NCI-H2107 treated with DMSO at 0.1 percent for 48 hours (cell line): ENCODE data around the gene CELF5.
"Not testable (repeated sequence)": the region's sequence is repeated elsewhere in the genome, so short reads cannot be mapped to it uniquely, and the experiment has no call there.

Experiments used
- DNase-seq: peaks from one replicate; lab custom pipeline; 2025; ENCODE audit not compliant: unreplicated experiment; lab: John Stamatoyannopoulos, UW

The CELF5 gene

DNA sequence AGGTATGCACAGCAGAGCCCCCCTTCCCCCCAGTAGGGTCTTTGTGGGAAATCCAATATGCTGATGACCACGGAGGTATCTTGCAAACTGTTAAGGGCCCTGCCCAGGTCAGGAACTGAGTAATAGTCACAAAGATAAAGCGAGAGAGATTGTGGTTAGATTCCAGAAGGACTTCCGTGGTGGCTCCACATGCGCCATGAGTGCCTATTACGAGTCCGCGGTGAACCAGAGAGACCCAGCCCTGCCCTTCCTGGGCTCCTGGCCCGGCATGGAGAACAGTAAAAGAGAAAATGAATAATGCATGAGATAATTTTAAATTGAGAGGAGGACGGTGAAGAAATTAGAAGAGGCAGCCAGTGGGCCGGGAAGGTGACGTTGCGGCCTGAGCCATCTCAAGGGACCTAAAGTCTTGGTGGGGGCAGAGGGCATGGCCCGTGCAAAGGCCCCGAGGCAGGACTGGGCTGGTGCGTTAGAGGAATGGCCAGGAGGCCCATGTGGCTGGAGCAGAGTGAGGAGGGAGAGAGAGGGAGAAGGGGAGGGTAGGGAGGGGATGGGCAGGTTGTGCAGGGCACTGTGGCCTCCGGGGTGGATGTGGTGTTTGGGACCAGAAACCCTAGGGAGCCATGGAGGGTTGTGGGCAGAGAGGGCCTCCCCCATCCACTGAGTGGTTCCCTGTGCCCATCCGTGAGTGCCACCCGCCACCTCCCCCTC, 95.3 kb downstream of the CELF5 start:
- DNase-seq = no peak

DNA sequence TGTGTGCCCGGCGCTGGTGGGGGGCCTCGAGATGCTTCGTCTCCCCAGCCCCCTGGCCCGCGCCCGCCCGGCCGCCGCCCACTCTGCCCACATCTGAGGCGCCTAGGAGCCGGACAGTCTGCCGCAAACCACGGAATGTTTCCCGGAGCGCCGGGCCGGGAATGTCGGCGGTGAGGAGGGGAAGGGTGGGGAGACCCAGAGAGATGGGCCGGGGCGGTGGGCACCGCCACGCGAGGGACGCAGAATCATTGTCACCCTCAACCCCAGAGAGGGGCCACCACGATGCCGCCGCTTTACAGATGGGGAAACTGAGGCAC, 95.9 kb downstream of the CELF5 start:
- no peak for DNase-seq

GRCh38 chr19:3320853-3321252, 96.4 kb downstream of the CELF5 start:
- DNase-seq = no peak

DNA sequence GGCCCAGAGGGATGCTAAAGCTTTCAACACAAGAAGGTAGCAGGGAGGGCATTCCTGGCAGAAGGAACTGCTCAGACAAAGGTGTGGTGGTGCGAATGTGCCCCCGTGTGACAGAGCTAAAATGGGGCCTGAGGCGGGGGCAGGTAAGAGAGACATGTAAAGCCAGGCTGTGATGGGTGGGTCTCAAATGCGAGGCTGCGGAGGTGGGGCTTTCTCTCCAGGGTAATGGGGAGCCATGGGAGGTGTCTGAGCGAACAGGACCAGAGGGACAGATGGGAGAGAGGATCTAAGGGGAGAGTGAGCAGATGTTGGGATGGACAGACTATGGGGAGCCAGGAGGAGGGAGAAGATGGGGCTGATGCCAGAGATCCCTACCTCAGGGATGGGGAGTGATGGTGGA, 97.2 kb downstream of the CELF5 start:
- no peak for DNase-seq

DNA sequence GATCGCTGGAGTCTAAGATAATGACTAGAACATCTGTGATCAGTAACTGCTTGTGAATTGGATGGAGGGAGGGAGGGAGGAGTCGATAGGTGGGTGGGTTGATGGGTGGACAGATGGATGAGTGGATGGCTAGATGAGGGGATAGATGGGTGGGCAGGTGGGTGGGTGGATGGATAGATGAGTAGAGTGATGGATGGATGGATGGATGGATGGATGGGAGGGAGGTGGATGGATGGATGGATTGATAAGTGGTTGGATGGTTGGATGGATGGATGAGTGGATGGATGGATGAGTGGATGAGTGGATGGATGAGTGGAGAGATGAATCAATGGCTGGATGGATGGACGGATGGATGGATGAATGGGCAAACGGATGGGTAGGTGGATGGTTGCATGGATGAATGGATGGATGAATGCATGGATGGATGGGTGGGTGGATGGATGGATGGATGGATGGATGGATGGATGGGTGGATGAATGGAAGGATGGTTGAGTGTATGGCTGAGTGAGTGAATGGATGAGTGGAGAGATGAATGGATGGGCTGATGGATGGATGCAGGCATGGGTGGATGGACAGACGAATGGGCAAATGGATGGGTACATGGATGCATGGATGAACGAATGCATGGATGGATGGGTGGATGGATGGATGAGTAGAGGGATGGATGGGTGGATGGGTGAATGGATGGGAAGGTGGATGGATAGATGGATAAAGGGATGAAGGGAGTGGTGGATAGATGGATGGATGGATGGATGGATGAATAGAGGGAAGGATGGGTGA, 97.9 kb downstream of the CELF5 start:
- DNase-seq = no peak

GRCh38 chr19:3323026-3323425, 98.6 kb downstream of the CELF5 start:
- no peak for DNase-seq

GRCh38 chr19:3323658-3324057, 99.2 kb downstream of the CELF5 start:
- no peak for DNase-seq

DNA sequence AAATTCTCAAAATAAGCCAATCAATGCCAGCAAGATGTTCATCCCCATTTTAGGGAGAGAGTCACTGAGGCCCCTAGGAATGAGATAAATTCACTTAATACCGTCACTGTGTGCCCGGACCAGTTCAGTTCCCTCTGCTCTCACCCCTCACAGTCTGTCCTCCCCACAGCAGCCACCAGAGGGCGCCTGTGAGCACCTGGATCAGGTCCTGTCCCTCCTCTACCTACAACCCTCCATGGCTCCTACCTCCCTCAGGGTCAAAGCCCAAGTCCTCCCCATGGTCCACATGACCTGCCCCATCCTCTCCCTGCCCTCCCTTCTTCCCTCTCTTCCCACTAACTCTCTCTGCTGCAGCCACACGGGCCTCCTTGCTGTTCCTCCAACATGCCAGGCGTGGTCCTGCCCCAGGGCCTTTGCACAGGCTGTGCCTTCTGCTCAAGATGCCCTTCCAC, 100.0 kb downstream of the CELF5 start:
- DNase-seq = no peak

DNA sequence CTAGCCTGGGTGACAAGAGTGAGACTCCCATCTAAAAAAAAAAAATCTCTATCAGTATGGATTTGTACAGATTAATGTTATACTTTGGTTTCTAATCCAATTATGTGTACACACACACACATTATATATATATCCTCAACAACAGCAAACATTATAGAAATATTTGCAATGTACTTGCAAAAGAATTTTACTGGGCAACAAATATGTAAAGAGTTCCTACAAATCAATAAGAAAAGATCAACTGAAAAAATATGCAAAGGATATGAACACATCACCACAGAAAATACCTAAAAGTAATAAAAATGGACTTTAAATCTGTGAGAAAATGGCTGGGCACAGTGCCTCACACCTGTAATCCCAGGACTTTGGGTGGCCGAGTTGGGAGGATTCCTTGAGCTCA, 101.0 kb downstream of the CELF5 start:
- no peak for DNase-seq

DNA sequence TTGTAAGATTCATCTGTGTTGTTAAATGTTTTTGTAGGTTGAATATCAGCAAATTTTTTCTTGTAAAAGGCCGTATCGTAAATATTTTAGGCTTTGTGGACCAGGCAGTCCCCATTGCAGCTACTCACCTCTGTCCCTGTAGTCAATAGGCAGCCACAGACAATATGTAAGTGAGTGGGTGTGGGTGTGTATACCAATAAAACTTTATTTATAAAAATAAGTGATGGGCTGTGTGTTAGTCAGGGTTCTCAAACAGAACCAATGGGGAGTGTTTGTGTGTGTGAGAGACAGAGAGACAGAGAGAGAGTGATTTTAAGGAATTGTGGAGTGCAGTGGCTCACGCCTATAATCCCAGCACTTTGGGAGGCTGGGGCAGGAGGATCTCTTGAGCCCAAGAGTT, 104.3 kb downstream of the CELF5 start:
- no peak for DNase-seq

DNA sequence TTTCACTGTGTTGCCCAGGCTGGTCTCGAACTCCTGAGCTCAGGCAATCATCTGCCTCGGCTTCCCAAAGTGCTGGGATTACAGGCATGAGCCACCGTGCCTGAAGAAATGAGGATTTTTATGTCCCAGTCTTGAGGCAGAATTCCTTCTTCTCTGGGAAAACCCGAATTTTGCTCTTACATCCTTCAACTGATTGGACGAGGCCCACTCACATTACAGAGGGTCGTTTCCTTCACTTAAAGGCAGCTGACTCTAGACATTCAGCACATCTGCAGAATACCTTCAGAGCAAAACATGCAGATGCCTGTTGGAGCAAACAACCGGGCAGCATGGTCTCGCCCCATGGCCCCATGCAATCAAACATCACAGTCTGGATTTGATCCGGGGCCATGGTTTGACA, 105.6 kb downstream of the CELF5 start:
- no peak for DNase-seq

DNA sequence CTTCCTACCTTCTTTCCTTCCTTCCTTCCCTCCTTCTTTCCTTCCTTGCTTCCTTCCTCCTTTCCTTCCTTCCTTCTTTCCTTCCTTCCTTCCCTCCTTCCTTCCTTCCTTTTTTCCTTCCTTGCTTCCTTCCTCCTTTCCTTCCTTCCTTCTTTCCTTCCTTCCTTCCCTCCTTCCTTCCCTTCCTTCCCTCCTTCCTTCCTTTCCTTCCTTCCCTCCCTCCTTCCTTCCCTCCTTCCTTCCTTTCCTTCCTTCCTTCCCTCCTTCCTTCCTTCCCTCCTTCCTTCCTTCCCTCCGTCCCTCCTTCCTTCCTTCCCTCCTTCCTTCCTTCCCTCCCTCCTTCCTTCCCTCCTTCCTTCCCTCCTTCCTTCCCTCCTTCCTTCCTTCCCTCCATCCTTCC, 107.8 kb downstream of the CELF5 start:
- not testable (repeated sequence) for DNase-seq

DNA sequence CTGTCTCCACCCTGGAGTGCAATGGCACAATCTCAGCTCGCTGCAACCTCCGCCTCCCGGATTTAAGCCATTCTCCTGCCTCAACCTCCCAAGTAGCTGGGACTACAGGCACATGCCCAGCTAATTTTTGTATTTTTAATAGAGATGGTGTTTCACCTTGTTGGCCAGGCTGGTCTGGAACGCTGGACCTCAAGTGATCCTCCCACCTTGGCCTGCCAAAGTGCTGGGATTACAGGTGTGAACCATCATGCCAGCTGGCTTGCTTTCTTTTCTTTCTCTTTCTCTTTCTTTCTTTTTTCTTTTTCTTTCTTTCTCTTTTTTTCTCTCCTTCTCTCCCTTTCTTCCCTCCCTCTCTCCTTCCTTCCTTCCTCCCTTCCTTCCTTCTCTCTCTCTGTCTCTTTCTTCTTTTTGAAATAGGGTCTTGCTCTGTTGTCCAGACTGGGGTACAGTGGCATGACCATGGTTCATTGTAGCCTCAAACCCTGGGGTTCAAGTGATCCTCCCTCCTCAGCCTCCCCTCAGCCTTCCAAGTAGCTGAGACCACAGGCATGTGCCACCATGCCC, 108.6 kb downstream of the CELF5 start:
- no peak for DNase-seq

DNA sequence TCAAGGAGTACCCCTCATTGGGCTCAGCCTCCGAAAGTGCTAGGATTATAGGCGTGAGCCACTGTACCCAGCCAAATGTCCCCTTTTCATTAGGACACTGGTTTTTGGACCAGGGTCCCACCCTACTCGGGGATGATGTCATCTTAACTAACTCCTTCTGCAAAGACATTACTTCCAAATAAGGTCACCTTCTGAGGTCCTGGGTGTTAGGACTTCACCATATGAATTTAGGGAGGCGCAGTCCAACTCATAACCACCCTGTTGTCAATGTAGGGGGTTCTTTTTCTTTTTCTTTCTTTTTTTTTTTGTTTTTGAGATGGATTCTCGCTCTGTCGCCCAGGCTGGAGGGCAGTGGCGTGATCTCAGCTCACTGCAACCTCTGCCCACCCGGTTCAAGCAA, 109.2 kb downstream of the CELF5 start:
- DNase-seq = no peak

GRCh38 chr19:3334749-3335430, 110.4 kb downstream of the CELF5 start:
- DNase-seq = not testable (repeated sequence)

DNA sequence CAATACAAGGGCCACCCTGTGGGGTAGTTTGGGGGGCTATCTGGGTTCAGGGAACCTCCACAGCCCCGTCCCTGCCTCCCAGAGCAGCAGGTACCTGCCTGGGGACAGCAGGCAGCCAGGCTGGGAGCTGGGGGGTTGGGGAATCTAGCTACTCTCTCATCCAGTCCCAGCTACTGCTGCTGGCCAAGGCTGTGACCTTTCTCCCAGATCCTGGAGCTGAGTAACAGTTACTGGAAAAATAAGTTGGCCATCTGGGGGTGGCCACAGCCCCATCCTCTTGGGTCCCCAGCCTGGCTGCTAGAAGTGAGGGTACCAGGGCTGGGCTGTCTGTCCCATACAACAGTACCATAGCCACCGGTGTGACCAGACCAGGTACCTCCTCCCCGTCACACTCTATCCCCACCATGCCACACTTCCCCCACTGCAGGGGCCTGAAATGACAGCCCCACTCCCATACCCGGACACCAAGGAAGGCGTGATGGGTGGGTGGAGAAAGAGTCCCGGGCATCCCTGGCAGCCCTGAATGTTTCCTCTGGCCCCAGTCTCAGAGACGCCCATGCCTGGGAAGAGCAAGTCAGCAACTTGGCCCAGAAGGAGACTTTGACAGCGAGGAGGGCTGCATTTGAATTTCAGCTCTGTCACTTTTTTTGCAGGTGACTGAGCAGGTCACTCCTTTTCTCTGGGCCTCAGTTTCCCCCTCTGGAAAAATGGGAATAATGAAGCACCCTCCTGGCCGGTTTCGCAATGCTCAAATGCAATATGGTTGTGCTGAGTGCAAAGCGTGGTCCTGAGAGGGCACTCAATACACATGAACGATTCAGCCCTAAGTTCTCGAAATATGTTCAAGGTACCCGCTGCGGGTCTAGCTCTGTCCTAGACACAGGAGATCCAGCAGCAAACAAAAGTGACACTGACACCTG, 111.2 kb downstream of the CELF5 start:
- no peak for DNase-seq

- DNase-seq = no peak
These were observed 111.9 kb downstream of the CELF5 start for GRCh38 chr19:3336351-3336679.

GRCh38 chr19:3336680-3337523, 112.4 kb downstream of the CELF5 start:
- DNase-seq = no peak

- DNase-seq = no peak
These were observed 114.2 kb downstream of the CELF5 start for GRCh38 chr19:3338541-3339181.

DNA sequence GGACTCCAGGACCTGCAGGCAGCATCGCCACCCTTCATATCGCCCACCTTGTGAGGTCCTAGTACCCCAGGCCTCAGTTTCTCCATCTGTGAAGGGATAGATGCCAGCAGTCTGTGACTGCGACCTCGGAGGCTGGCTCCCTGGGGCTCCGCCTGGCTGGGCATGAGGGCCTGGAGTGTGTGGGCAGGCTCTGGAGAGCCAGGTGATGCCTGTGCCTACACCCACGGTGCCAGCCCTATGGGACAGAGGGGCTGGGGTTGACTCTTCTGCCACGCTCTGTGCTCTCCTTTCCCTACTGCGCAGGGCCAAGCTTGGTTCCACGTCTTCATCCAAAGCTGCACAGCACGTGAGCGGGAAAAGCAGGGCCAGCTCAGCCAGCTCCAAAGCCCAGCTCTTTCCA, 115.9 kb downstream of the CELF5 start:
- DNase-seq = no peak
